Upper lobe of left lung (tissue), 6 donors: ENCODE data around the gene MPV17L2. TPM values are rescaled to one million over a fixed set of nuclear protein-coding genes. Genes with fewer than 3 reads are reported as not detected.
A peak's percentile ranks its signal among the peaks of the same experiment; 100 is the strongest.

Experiments
- ATAC-seq, 2 donors: fragments of 200-7000 bp; cut with Tn5 transposase; one replicate each; pipeline ENCODE4 v1.9.1; 2022; ENCODE audit warnings: mild to moderate bottlenecking in 2 of 2, moderate library complexity in 2 of 2; ENCODE audit not compliant: low FRiP score in 2 of 2
- DNase-seq, 2 donors: peaks; one replicate each; pipeline ENCODE4 v3.0.0-alpha.2; 2019 to 2020
- H3K27ac ChIP-seq, 4 donors: fragments of 200-600 bp; sonication (generic); one replicate each; pipeline ENCODE4 v1.5.1; 2016 to 2019
- H3K27me3 ChIP-seq, 4 donors: fragments of 200-600 bp; sonication (generic); one replicate each; pipeline ENCODE4 v1.5.1; 2017 to 2019
- H3K36me3 ChIP-seq, 4 donors: fragments of 200-600 bp; sonication (generic); one replicate each; pipeline ENCODE4 v1.5.1; 2016 to 2019
- H3K4me1 ChIP-seq, 4 donors: fragments of 200-600 bp; sonication (generic); one replicate each; pipeline ENCODE4 v1.5.1; 2018 to 2019
- H3K4me3 ChIP-seq, 4 donors: fragments of 200-600 bp; sonication (generic); one replicate each; pipeline ENCODE4 v1.5.1; 2017 to 2019; ENCODE audit warnings: mild to moderate bottlenecking in 2 of 4, moderate library complexity in 1 of 4
- H3K9me3 ChIP-seq, 4 donors: fragments of 200-600 bp; sonication (generic); one replicate each; pipeline ENCODE4 v1.5.1; 2018 to 2019
- EP300 ChIP-seq, 4 donors: sonication (generic); formaldehyde crosslinking; IDR thresholded peaks; one replicate each; pipeline ENCODE4 v1.5.1; 2017; ENCODE audit warnings: antibody characterized with exemption in 4 of 4, control low read depth in 2 of 4
- POLR2A ChIP-seq, 4 donors: fragments of 450-650 bp; IDR thresholded peaks; one replicate each; pipeline ENCODE4 v1.5.1; 2016 to 2017; ENCODE audit warnings: antibody characterized with exemption in 4 of 4, mild to moderate bottlenecking in 2 of 4
- POLR2AphosphoS5 ChIP-seq, 2 donors: sonication (generic); formaldehyde crosslinking; IDR thresholded peaks; one replicate each; pipeline ENCODE4 v1.5.1; 2017; ENCODE audit warnings: antibody characterized with exemption in 2 of 2
- WGBS, 2 donors: methylation state at CpG; one replicate each; pipeline ENCODE4 v1.1.5; 2017 to 2018; 5-methylcytosine and 5-hydroxymethylcytosine counted together
- total RNA-seq, 6 donors: library from RNA; depleted of rRNA in 4 of 6; stranded (reverse); fragments of >200 nt in 4 of 6; gene quantifications; one replicate each; pipeline versions ENCODE4 v1.1.0 to v1.2.1, GENCODE V29; 2016 to 2021
- TF ChIP-seq, protein P1 (sequence below), 6 experiments: fragments of 450-650 bp in 4 of 6; fragments of 200-600 bp in 2 of 6; sonication (generic) in 2 of 6; IDR thresholded peaks; one replicate each; pipeline ENCODE4 v1.5.1; 2016 to 2019; ENCODE audit warnings: antibody characterized with exemption in 6 of 6
- donor health status: DM: no; HTN: no; CAD: no; lungs with moderate emphysema.
- donor health status: DM: no; HTN: yes; CAD: no; lungs with severe emphysema.

Gene MPV17L2
- total RNA-seq, 6 donors from 2014 or later: 10.7 to 18.8 (median 13.3) TPM

DNA sequence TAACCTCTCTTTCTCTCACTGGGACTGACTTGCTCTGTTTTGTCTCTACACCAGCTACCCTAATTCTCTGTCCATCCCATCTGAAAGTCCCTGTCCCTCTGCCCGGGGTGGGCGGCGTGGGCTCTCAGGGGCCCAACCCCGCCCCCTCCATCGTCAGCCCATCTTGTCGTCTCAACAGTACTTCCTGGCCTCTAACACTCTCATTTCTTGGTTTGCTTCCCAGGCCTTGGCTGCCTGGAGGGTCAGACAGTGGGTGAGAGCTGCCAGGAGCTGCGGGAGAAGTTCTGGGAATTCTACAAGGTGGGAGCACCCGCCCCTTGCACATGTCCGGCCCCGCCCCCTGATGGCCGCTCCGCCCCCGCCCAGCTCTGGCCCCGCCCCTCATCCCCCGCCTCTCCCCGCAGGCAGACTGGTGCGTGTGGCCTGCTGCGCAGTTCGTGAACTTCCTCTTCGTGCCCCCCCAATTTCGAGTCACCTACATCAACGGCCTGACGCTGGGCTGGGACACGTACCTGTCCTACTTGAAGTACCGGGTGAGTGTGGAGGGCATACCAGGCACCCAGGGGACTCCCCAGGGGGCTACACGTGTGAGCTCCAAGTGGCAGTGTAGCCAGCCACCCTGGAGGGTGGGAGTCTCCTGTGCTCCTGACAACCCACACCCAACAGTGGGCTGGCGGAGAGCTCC, 1.7 kb downstream of the MPV17L2 start:
- H3K9me3 ChIP-seq: no peaks in the 10 kb centered on the region
- H3K4me1 ChIP-seq: peaks cover 13 to 27% (median 20%) of the 10 kb centered on the region in 4 donors
- peak overlapping the region in 3 of 4 donors; percentile 82 to 95 (median 86) for H3K4me3 ChIP-seq
- WGBS, 2 donors: 29 to 48% methylated on average over 14 to 16 of the region's 27 CpGs
- TF ChIP-seq EP300 (IDR thresholded peaks at IDR 0.05) (no peak), POLR2AphosphoS5 (IDR thresholded peaks at IDR 0.05) (no peak), POLR2A (IDR thresholded peaks at IDR 0.05) (no peak)
- TF ChIP-seq, protein P1, sequence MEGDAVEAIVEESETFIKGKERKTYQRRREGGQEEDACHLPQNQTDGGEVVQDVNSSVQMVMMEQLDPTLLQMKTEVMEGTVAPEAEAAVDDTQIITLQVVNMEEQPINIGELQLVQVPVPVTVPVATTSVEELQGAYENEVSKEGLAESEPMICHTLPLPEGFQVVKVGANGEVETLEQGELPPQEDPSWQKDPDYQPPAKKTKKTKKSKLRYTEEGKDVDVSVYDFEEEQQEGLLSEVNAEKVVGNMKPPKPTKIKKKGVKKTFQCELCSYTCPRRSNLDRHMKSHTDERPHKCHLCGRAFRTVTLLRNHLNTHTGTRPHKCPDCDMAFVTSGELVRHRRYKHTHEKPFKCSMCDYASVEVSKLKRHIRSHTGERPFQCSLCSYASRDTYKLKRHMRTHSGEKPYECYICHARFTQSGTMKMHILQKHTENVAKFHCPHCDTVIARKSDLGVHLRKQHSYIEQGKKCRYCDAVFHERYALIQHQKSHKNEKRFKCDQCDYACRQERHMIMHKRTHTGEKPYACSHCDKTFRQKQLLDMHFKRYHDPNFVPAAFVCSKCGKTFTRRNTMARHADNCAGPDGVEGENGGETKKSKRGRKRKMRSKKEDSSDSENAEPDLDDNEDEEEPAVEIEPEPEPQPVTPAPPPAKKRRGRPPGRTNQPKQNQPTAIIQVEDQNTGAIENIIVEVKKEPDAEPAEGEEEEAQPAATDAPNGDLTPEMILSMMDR (IDR thresholded peaks at IDR 0.05): no peak
- H3K27me3 ChIP-seq: no peaks in the 10 kb centered on the region
- no peak for ATAC-seq
- H3K27ac ChIP-seq: peak overlapping the region in 2 of 4 donors; percentile 8 to 30
- DNase-seq: peak; percentile 53 to 87
- peaks cover 0 to 30% (median 20%) of the 10 kb centered on the region in 4 donors for H3K36me3 ChIP-seq

DNA sequence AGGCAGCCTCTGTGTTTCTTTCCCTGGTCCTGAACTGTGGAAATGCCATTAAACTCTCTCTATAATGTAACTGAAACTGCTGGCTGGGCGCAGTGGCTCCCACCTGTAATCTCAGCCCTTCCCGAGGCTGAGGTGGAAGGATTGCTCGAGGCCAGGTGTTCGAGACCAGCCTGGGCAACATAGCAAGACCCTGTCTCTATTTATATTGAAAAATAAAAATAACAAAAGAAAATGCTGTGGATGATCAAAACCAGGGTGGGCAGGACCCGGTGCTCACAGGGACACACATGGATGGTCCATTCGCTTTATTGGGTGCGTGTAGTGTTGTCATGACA, 3.5 kb downstream of the MPV17L2 start:
- H3K27me3 ChIP-seq: no peaks in the 10 kb centered on the region
- ATAC-seq (no peak), DNase-seq (no peak)
- 91 to 94% methylated on average over 7 of the region's 7 CpGs for WGBS, 2 donors
- peaks cover 13 to 26% (median 18%) of the 10 kb centered on the region in 4 donors for H3K4me1 ChIP-seq
- H3K4me3 ChIP-seq: no peak overlapping the region
- peaks cover 0 to 30% (median 22%) of the 10 kb centered on the region in 4 donors for H3K36me3 ChIP-seq
- no peak for TF ChIP-seq POLR2A (IDR thresholded peaks at IDR 0.05)
- no peak for TF ChIP-seq EP300 (IDR thresholded peaks at IDR 0.05)
- TF ChIP-seq, protein P1 (IDR thresholded peaks at IDR 0.05): no peak
- no peak for TF ChIP-seq POLR2AphosphoS5 (IDR thresholded peaks at IDR 0.05)
- no peak overlapping the region for H3K27ac ChIP-seq
- no peaks in the 10 kb centered on the region for H3K9me3 ChIP-seq

DNA sequence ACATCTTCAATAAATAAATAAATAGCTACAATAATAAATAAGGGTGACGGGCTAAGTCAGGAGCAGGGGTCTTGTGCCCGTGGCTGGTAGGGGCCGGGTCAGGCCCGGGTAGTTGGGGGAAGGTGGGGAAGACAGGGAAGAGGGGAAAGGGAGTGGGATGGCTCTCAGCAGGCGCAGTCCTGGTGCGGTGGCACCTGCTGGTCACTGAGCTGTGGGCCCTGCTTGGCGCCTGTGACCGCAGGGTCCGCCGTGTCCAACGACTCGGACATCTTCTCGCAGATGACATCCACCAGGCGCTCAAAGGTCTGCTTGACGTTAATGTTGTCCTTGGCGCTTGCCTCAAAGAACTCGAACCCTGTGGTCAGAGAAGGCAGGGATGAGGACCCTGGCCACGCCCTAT, 4.3 kb downstream of the MPV17L2 start:
- Histone ChIP-seq H3K4me3 (no peak overlapping the region), H3K27ac (no peak overlapping the region), H3K4me1 (peaks cover 11 to 22% (median 15%) of the 10 kb centered on the region in 4 donors), H3K36me3 (peaks cover 0 to 30% (median 22%) of the 10 kb centered on the region in 4 donors), H3K9me3 (no peaks in the 10 kb centered on the region), H3K27me3 (no peaks in the 10 kb centered on the region)
- TF ChIP-seq POLR2AphosphoS5 (IDR thresholded peaks at IDR 0.05): no peak
- TF ChIP-seq EP300 (IDR thresholded peaks at IDR 0.05): no peak
- ATAC-seq (no peak), DNase-seq (no peak)
- WGBS, 2 donors: 92 to 94% methylated on average over 18 of the region's 18 CpGs

- WGBS, 2 donors: 73 to 75% methylated on average over 6 of the region's 6 CpGs
- H3K36me3 ChIP-seq: peaks cover 0 to 30% (median 22%) of the 10 kb centered on the region in 4 donors
- H3K27me3 ChIP-seq: no peaks in the 10 kb centered on the region
- H3K9me3 ChIP-seq: no peaks in the 10 kb centered on the region
- H3K4me1 ChIP-seq: peaks cover 14 to 28% (median 20%) of the 10 kb centered on the region in 4 donors
- no peak overlapping the region for H3K4me3 ChIP-seq
- DNase-seq (no peak), ATAC-seq (no peak)
- TF ChIP-seq, protein P1 (IDR thresholded peaks at IDR 0.05): no peak
- TF ChIP-seq EP300 (IDR thresholded peaks at IDR 0.05) (no peak), POLR2AphosphoS5 (IDR thresholded peaks at IDR 0.05) (no peak), POLR2A (IDR thresholded peaks at IDR 0.05) (no peak)
- no peak overlapping the region for H3K27ac ChIP-seq
These were observed 4.9 kb downstream of the MPV17L2 start for GRCh38 chr19:18197941-18198340.

GRCh38 chr19:18198374-18198773, 5.4 kb downstream of the MPV17L2 start:
- Histone ChIP-seq H3K27ac (no peak overlapping the region), H3K9me3 (no peaks in the 10 kb centered on the region), H3K4me1 (peaks cover 19 to 32% (median 24%) of the 10 kb centered on the region in 4 donors), H3K4me3 (no peak overlapping the region), H3K36me3 (peaks cover 0 to 30% (median 22%) of the 10 kb centered on the region in 4 donors), H3K27me3 (no peaks in the 10 kb centered on the region)
- WGBS, 2 donors: 90 to 97% methylated on average over 6 of the region's 6 CpGs
- no peak for TF ChIP-seq EP300 (IDR thresholded peaks at IDR 0.05)
- TF ChIP-seq, protein P1 (IDR thresholded peaks at IDR 0.05): no peak
- no peak for TF ChIP-seq POLR2AphosphoS5 (IDR thresholded peaks at IDR 0.05)
- no peak for TF ChIP-seq POLR2A (IDR thresholded peaks at IDR 0.05)
- DNase-seq: no peak
- no peak for ATAC-seq
